IPS DF 6.9 (cell line): ENCODE data around the gene BLOC1S6.

Experiments
- DNase-seq: peaks from one replicate; pipeline ENCODE4 v3.0.0-alpha.2; 2013; ENCODE audit warnings: low read depth, low spot score
- H3K27ac ChIP-seq: one replicate; pipeline ENCODE4 v1.5.1; 2013; ENCODE audit warnings: low read length, control low read depth
- H3K27me3 ChIP-seq: 2 replicates; pipeline ENCODE4 v1.6.1; 2013; ENCODE audit warnings: mild to moderate bottlenecking, low read length; ENCODE audit not compliant: control insufficient read depth, insufficient read depth
- H3K36me3 ChIP-seq: 2 replicates; pipeline ENCODE4 v1.6.1; 2013; ENCODE audit warnings: low read length; ENCODE audit not compliant: control insufficient read depth, insufficient read depth
- H3K4me1 ChIP-seq: 2 replicates; pipeline ENCODE4 v1.6.1; 2013; ENCODE audit warnings: low read length; ENCODE audit not compliant: control insufficient read depth, insufficient read depth
- H3K4me3 ChIP-seq: 2 replicates; pipeline ENCODE4 v1.5.1; 2013; ENCODE audit warnings: mild to moderate bottlenecking, low read length
- H3K9me3 ChIP-seq: 2 replicates; pipeline ENCODE4 v1.6.1; 2013; ENCODE audit warnings: low read length, inconsistent platforms; ENCODE audit not compliant: control insufficient read depth, insufficient read depth
- WGBS: extraction: QIAGEN DNeasy Blood & Tissue Kit; methylation state at CpG from one replicate; pipeline ENCODE4 v1.1.7; 2013; ENCODE audit warnings: mixed read lengths, missing lambda C conversion rate; ENCODE audit not compliant: insufficient read length, insufficient coverage; 5-methylcytosine and 5-hydroxymethylcytosine counted together

BLOC1S6 gene

DNA sequence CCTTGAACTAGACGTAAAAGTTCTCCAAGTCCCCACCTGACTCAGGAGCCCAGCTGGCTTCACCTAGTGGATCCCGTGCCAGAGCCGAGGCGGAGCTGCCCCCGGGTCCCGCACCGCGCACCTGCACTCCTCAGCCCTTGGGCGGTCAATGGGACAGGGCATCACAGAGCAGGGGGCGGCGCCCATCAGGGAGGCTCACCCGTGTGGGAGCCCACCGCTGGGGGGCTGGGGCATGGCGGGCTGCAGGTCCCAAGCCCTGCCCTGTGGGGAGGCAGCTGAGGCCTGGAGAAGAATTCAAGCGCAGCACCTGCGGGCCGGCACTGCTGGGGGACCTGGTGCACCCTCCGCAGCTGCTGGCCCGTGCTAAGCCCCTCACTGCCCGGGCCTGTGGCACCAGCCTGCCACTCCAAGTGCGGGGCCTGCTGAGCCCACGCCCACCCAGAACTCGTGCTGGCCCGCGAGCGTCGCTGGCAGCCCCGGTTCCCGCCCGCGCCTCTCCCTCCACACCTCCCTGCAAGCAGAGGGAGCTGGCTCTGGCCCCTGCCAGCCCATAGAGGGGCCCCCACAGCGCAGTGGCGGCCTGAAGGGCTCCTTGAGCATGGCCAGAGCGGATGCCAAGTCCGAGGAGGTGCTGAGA is 63.8 kb downstream of the BLOC1S6 start:
- Histone ChIP-seq H3K9me3 (no peaks in the 10 kb centered on the region), H3K27ac (no peak overlapping the region), H3K36me3 (no peaks in the 10 kb centered on the region), H3K4me1 (no peaks in the 10 kb centered on the region), H3K4me3 (no peak overlapping the region), H3K27me3 (no peaks in the 10 kb centered on the region)
- no CpG with 5 or more reads among the region's 35 CpGs for WGBS
- no peak for DNase-seq

GRCh38 chr15:45653702-45654424 is 66.7 kb downstream of the BLOC1S6 start:
- Histone ChIP-seq H3K4me1 (no peaks in the 10 kb centered on the region), H3K36me3 (no peaks in the 10 kb centered on the region), H3K9me3 (no peaks in the 10 kb centered on the region), H3K27me3 (no peaks in the 10 kb centered on the region), H3K27ac (no peak overlapping the region), H3K4me3 (no peak overlapping the region)
- DNase-seq, result no peak
- no CpG with 5 or more reads among the region's 3 CpGs for WGBS

DNA sequence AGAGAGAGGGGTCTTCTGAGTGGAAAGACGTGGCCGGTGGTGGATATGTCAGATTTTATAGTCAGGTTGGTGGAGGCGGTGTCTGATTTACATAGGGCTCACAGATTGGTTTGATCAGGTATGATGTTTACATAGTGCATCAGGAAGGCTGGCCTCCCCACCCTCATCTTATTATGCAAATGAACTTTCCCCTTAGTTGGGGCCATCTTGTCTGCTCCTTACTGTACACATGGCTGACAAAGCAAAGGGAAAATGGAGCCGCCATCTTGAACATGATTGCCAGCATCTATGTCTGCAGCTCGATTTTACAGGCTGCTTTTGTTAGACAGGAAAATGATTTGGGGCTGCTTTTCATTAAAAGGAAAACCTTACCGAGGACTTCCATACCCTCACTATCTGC is 67.6 kb downstream of the BLOC1S6 start:
- no CpG with 5 or more reads among the region's 6 CpGs for WGBS
- H3K27me3 ChIP-seq, result no peaks in the 10 kb centered on the region
- no peaks in the 10 kb centered on the region for H3K36me3 ChIP-seq
- DNase-seq, result no peak
- H3K4me3 ChIP-seq, result no peak overlapping the region
- H3K27ac ChIP-seq, result no peak overlapping the region
- H3K9me3 ChIP-seq, result no peaks in the 10 kb centered on the region
- H3K4me1 ChIP-seq, result no peaks in the 10 kb centered on the region

DNA sequence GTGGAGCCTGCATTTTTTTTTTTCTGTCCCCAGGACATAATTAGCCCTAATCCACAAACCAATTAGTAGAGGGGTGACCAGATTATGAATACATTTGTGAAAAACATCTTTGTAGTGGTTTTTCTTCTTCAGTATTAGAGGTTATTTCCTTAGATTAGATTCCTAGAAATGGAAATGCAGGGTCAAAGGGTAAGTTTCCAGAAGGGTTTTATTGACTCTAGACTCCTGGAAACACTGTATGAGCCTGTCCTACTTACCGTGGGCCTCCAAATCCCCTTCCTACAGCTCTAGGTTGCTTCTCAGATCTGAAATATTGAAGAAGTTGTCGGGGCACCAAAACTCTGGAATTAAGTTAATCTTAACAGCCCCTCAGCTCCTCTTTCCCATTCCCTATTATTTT is 70.1 kb downstream of the BLOC1S6 start:
- Histone ChIP-seq H3K36me3 (no peaks in the 10 kb centered on the region), H3K4me3 (no peak overlapping the region), H3K27ac (no peak overlapping the region), H3K9me3 (no peaks in the 10 kb centered on the region), H3K27me3 (no peaks in the 10 kb centered on the region), H3K4me1 (no peaks in the 10 kb centered on the region)
- WGBS, result no CpG with 5 or more reads among the region's 2 CpGs
- DNase-seq, result no peak

GRCh38 chr15:45657764-45658545 is 70.8 kb downstream of the BLOC1S6 start:
- no CpG with 5 or more reads among the region's 8 CpGs for WGBS
- no peaks in the 10 kb centered on the region for H3K9me3 ChIP-seq
- no peak overlapping the region for H3K27ac ChIP-seq
- no peak for DNase-seq
- no peaks in the 10 kb centered on the region for H3K36me3 ChIP-seq
- H3K27me3 ChIP-seq, result no peaks in the 10 kb centered on the region
- peaks cover 1% of the 10 kb centered on the region; the same call in 1 of the 2 replicates for H3K4me1 ChIP-seq
- no peak overlapping the region for H3K4me3 ChIP-seq
